Neuron (in vitro differentiated cells): ENCODE results near the gene FXYD6.

Experiments
- H2AFZ ChIP-seq: one replicate; pipeline ENCODE4 v1.6.1; 2013; ENCODE audit warnings: low read depth, mild to moderate bottlenecking, inconsistent platforms, low read length, moderate library complexity
- H3K27me3 ChIP-seq: one replicate; pipeline ENCODE4 v1.6.1; 2013; ENCODE audit warnings: low read length; ENCODE audit not compliant: insufficient read depth
- H3K36me3 ChIP-seq: one replicate; pipeline ENCODE4 v1.6.1; 2013; ENCODE audit warnings: low read length; ENCODE audit not compliant: insufficient read depth
- H3K4me1 ChIP-seq: one replicate; pipeline ENCODE4 v1.6.1; 2013; ENCODE audit warnings: low read length; ENCODE audit not compliant: insufficient read depth
- H3K4me3 ChIP-seq: 2 replicates; pipeline ENCODE4 v1.5.1; 2013; ENCODE audit warnings: mild to moderate bottlenecking, low read length, moderate library complexity
- H3K9me3 ChIP-seq: one replicate; pipeline ENCODE4 v1.6.1; 2013; ENCODE audit warnings: low read length

Gene FXYD6

DNA sequence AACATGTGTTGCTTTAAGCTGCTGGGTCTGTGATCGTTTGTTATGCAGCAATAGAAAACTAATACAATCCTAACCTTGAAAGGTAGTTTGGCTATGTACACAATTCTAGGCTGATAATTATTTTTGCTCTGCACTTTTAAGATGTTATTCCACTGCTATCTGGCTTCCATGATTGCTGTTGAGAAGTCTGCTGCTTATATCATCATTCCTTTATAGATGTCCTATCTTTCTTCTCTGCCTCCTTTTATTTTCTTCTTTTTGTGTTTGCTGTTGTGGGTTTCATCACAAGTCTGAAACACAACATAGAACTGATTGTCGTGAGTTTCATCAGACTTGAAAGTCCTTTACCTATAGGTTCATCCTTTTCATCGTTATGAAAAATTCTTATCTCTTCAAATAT is 24.1 kb downstream of the FXYD6 start:
- H2AFZ ChIP-seq, result no peak overlapping the region
- no peaks in the 10 kb centered on the region for H3K4me1 ChIP-seq
- peaks cover 9% of the 10 kb centered on the region for H3K9me3 ChIP-seq
- no peak overlapping the region for H3K4me3 ChIP-seq
- no peaks in the 10 kb centered on the region for H3K36me3 ChIP-seq
- H3K27me3 ChIP-seq, result no peaks in the 10 kb centered on the region

DNA sequence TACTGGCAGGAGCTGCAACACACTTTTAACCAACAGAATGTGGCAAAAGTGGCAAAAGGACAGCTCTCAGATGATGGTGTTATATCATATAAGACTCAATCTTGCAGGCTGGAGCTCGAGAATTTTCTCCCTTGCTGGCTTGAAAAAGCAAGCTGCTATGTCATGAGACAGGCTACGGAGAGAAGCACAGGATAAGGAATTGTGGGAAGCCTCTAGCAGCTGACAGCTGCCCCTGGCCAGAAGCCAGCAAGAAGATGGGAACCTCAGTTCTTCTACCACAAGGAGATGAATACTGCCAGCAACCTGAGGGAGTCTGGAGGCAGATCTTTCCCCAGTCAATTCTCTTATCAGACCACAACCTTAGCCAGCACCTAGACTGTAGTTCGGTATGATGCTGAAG is 24.6 kb downstream of the FXYD6 start:
- H3K4me1 ChIP-seq, result no peaks in the 10 kb centered on the region
- no peak overlapping the region for H2AFZ ChIP-seq
- H3K36me3 ChIP-seq, result no peaks in the 10 kb centered on the region
- H3K4me3 ChIP-seq, result no peak overlapping the region
- H3K27me3 ChIP-seq, result no peaks in the 10 kb centered on the region
- peaks cover 9% of the 10 kb centered on the region for H3K9me3 ChIP-seq

DNA sequence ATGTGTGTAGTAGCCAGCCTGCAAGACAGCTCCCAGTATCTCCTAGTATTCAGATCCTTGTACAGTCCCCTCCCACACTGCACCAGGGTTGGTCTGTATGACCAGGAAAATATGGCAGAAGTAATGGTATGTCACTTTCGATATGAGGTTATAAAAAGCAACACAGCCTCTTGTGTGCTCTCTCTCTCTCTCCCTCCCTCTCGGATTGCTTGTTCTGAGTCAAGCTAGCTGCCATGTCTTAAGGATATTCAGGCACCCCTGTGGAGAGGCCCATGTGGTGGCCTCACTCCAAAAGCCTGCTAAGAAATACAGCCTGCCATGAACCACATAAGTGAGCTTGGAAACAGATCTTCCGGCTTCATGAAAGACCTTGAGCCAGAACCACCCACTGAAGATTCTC is 25.4 kb downstream of the FXYD6 start:
- Histone ChIP-seq H3K4me3 (no peak overlapping the region), H3K27me3 (no peaks in the 10 kb centered on the region), H3K4me1 (no peaks in the 10 kb centered on the region), H2AFZ (no peak overlapping the region), H3K9me3 (peaks cover 9% of the 10 kb centered on the region), H3K36me3 (no peaks in the 10 kb centered on the region)

DNA sequence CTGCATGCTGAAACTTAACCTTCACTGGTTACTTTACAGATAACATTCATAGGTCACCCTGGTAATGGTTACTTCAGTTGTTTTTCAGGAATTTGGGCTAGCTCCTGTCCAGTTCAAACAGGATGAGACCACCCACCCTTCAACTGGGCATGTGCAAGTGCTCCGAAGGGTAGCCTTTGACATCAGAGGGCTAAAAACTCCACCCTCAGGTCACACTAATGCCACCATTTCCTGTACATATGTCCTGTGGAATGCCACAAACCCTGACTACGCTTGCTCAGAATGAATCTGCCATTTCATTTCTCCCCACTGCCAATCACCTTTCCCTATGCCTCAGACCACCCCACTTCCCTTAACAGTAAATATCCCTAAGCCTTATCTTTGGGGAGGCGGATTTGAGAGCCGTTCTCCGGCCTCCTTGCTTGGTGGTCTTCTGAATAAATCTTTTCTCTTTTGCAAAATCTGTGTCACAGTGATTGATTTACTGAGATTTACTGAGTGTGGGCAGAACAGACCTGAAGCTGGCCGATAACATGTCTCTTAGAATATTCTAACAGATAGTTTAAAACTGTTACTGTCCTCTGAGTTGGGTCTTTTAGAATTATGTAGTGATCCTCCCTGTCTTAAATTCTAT is 26.6 kb downstream of the FXYD6 start:
- Histone ChIP-seq H3K4me3 (no peak overlapping the region), H3K9me3 (peaks cover 9% of the 10 kb centered on the region), H3K36me3 (no peaks in the 10 kb centered on the region), H3K27me3 (no peaks in the 10 kb centered on the region), H2AFZ (no peak overlapping the region), H3K4me1 (no peaks in the 10 kb centered on the region)

DNA sequence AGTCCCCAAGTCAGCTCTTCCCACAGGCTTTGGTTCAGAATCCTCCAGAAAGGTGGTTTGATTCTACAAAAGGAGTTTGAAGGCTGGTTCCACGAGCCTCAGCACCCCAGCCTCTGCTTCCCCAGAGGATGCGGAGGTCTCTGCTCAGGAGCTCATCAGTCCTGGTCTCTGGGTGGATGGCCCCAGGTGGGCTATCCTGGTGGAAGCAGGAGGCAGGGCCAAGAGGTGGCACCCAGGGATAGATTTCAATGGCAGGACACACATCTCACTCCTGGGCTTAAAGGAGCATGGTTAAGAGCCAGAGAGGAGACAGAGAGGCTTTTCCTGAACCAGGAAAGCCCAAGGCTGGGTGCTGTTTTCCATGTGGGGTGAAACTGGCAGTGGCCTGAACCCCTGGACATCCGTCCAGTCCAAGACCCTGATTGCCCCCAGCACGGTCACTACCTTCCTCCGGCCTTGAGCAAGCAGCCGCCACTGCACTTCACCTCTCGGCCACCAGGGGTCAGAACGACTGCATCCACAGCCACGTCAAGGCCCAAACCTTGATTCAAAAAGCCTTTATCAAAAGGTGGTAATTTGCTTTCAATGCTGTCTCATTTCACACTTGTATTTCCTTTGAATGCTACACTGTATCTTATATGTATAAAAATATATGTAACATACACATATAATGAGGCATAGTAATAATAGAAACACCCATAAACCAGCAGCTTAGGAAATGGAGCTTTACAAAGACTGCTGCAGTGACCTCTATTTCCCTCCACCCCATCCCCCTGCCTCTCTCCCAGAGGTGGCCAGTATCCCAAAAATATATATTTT is 32.6 kb downstream of the FXYD6 start:
- no peaks in the 10 kb centered on the region for H3K4me1 ChIP-seq

DNA sequence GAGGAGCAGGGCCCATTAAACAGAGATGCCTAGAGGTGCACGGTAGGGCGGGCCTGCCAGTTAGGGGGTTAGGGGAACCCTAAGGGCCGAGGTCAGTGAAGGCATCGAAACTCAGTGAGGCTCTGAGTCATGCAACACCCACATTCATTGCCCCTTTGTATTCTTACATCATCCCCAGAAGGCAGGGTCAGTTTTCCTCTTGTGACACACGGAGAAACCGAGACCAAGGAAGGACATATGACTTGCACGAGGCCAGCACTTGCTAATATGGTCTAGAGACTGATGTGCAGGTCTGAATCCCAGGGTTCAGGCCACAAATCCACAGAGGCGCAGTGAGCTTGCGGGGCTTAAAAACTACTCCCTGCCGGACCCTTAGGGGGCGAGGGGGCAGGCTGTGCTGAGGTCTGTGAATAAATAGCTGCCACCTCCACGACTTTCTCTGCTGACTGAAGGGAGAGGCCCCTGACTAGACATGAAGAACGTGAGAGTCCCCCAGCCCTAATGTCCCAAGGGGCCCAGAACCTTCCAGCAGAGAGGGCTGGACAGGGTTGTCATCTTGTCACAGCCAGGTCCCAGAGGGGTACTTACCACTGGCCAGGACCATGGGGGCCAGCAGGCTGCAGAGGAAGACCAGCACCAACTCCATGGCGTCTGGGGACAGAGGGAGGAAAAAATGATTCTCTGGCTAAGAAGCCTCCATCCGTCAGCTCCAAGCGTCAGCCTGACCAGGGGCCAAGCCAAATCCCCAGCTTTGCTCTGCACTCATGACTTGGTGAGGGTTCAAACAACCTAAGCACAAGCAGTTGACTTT is 34.1 kb downstream of the FXYD6 start:
- Histone ChIP-seq H3K36me3 (peaks cover 14% of the 10 kb centered on the region), H3K9me3 (no peaks in the 10 kb centered on the region), H3K4me1 (no peaks in the 10 kb centered on the region), H2AFZ (no peak overlapping the region), H3K4me3 (no peak overlapping the region), H3K27me3 (no peaks in the 10 kb centered on the region)

More for the DNA sequence above, 32.6 kb downstream of the FXYD6 start:
- no peaks in the 10 kb centered on the region for H3K27me3 ChIP-seq
- no peak overlapping the region for H3K4me3 ChIP-seq
- H3K36me3 ChIP-seq, result peaks cover 10% of the 10 kb centered on the region
- no peak overlapping the region for H2AFZ ChIP-seq
- H3K9me3 ChIP-seq, result no peaks in the 10 kb centered on the region

DNA sequence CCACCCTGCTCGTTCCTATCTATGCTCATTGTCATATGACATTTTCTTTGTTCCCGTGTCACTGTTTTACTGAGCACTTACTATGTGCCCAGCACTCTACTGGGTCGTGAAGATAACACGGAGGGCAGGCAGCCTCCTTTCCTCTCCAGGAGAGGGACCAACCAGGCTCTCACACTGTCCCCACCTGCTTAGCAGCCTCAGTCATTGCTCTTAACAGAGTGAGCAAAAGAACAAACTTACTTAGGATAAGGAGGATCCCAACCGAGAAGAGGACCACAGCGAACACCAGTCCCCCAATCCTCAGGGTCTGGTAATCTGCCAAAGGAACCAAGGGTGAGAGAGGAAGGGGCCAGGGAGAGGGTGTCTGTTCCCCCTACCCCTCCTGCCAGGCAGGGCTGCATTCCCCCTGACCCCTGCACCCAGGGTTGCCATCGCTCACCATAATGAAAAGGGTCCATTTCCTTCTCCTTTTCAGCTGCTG is 34.9 kb downstream of the FXYD6 start:
- no peak overlapping the region for H2AFZ ChIP-seq
- H3K36me3 ChIP-seq, result peaks cover 14% of the 10 kb centered on the region
- H3K4me3 ChIP-seq, result no peak overlapping the region
- H3K4me1 ChIP-seq, result no peaks in the 10 kb centered on the region
- H3K9me3 ChIP-seq, result no peaks in the 10 kb centered on the region
- H3K27me3 ChIP-seq, result no peaks in the 10 kb centered on the region

DNA sequence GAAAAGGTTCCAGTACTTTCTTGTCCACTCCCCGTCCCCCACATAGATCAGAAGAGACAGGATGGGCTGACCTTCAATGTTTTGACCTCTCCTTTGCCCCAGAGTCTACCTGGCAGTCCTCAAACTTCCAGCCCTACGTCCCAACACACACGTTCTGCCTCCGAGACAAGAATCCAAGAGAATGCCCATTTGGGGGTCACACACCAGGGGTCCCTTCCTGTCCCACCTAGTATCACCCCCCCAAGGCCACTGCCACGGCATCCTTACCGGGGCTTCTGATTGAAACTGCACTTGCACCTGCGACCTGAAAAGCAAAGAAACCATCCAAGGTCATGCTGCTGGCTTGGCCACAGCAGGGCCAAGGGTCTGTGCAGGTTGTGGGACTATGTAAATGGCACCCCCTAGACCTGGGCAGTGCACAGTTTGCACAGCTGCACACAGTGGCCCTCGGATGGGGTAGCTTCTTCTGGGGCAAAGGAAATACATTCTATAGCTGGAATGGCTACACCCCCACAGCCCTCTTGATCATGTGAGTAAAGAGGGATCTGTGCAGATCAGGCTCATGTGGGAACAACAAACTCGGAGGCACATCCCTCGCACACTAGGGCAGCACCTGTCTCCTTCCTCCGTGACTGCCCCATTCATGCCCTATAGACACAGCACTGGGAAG is 35.4 kb downstream of the FXYD6 start:
- H2AFZ ChIP-seq, result no peak overlapping the region
- H3K27me3 ChIP-seq, result no peaks in the 10 kb centered on the region
- no peaks in the 10 kb centered on the region for H3K9me3 ChIP-seq
- no peak overlapping the region for H3K4me3 ChIP-seq
- H3K4me1 ChIP-seq, result no peaks in the 10 kb centered on the region
- H3K36me3 ChIP-seq, result peaks cover 14% of the 10 kb centered on the region

DNA sequence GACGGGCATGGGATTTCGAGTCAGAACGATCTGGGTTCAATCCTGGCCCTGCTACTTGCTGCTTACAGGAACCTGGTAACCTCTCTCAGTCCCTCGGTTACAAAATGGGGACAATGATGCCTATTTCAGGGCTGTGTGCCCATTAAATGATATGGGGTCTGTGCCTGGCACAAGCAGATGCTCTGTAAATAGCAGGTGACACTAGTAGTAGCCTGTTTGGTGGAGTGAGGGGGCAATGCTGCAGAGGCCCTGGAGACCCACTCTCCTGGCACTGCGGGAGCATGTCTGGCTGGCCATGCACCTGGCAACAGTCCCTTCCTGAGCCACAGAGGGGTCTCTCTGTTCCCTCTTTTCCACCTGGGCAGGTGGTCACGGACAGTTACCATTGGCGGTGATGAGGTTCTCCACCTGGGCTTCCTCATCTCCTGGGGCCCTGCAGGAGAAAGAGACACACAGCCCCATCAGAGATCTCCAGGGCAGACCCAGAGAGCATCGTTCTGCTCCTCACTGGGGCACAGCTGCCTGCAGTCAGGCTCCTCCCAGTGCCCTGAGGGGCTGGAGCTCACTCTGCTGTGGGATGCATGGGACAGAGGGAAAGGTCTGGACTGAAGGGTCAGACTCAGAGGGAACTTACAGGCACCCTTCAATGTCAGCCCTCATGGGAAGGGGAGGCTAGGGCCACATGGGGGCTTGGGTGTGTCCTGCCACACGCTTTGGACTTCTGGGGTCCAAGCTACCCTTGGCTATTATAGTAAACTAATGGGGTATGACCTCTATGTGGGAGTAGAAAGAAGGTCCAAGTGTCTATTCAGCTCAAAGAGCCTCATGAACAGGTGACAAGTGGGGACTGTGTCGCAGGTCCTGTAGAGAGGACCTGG is 36.3 kb downstream of the FXYD6 start:
- peaks cover 14% of the 10 kb centered on the region for H3K36me3 ChIP-seq
- H3K27me3 ChIP-seq, result no peaks in the 10 kb centered on the region
- H3K4me3 ChIP-seq, result no peak overlapping the region

DNA sequence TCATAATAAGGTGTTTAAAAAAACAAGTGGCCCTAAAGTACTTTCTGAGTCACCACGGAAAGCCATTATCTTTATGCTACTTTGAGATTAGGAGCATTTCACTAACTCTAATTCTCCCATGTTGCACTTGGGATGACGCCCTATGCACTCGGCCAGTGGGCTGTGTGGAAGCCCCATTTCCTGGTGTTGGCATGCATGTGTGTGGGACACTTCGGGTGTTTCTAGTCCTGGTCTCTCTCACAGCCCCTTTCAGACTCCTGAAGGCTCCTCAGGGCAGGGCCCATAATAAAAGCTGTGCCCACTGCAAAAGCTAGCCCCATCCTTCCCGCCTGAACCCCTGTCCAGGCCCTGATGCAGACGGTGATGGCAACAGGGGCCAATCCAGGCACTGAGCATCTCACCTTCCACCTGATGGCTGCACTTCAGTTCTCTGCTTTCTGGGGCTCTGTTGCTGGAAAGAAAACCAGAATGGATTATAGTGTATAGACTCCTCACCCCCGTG is 37.0 kb downstream of the FXYD6 start:
- H3K4me1 ChIP-seq, result no peaks in the 10 kb centered on the region
- H3K27me3 ChIP-seq, result no peaks in the 10 kb centered on the region
- peaks cover 14% of the 10 kb centered on the region for H3K36me3 ChIP-seq
- no peak overlapping the region for H2AFZ ChIP-seq
- H3K4me3 ChIP-seq, result no peak overlapping the region
- H3K9me3 ChIP-seq, result no peaks in the 10 kb centered on the region

More for the DNA sequence above, 36.3 kb downstream of the FXYD6 start:
- Histone ChIP-seq H3K9me3 (no peaks in the 10 kb centered on the region), H2AFZ (no peak overlapping the region), H3K4me1 (no peaks in the 10 kb centered on the region)

DNA sequence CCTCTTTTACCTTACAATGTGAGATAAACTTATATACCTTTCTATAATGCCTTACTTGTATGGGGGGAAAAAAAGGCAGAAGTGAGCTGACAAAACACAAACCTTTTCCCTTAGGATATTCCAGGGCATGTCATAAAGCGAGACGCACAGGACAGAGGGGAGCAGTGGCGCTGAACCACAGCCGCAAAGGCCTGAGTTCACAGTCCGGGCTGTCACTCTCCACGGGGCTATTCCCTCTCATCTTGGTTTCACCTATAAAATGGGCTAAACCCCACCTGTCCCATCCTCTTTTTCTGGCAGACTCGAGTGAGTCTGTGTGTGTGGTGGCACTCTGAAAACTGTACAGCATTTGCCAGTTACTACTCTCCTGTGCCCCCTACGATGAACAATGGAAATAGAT is 37.6 kb downstream of the FXYD6 start:
- H3K4me1 ChIP-seq, result no peaks in the 10 kb centered on the region
- H3K27me3 ChIP-seq, result no peaks in the 10 kb centered on the region
- H3K4me3 ChIP-seq, result no peak overlapping the region
- H3K9me3 ChIP-seq, result no peaks in the 10 kb centered on the region
- no peak overlapping the region for H2AFZ ChIP-seq
- peaks cover 14% of the 10 kb centered on the region for H3K36me3 ChIP-seq

DNA sequence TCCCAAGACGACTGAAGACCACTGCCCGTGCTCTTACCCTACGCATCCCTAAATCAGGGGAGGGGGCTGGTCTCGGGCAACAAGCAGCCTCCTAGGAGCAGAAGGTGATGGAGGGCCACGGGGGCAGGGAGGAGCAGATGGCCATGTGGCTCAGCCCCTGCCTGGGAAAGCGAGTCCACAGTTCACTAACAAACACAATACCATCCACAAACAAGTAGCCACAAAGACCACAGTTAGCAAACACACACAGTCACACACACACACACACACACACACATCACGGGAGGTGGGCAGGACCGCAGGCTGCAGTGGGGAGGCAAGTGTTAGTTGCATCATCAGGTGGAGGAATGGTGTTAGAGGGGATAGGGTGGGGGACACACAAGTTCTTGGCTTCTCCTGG is 38.7 kb downstream of the FXYD6 start:
- no peak overlapping the region for H2AFZ ChIP-seq
- no peak overlapping the region for H3K4me3 ChIP-seq
- no peaks in the 10 kb centered on the region for H3K4me1 ChIP-seq
- H3K9me3 ChIP-seq, result no peaks in the 10 kb centered on the region
- no peaks in the 10 kb centered on the region for H3K27me3 ChIP-seq
- peaks cover 14% of the 10 kb centered on the region for H3K36me3 ChIP-seq
